Ovary (tissue), 9 donors: Measurements from ENCODE around the gene FBXO45. TPM values are rescaled to one million over a fixed set of nuclear protein-coding genes. Genes with fewer than 3 reads are reported as not detected.

Experiments used
- DNase-seq, 5 donors: peaks; one replicate each; pipeline ENCODE4 v3.0.0-alpha.2; 2019 to 2020
- H3K27ac ChIP-seq, 2 donors: fragments of 200-600 bp; one replicate each; pipeline versions ENCODE4 v1.5.1 to v1.8.0; 2019 to 2022
- H3K27me3 ChIP-seq: fragments of 200-600 bp; one replicate; pipeline ENCODE4 v1.8.0; 2022
- H3K36me3 ChIP-seq: fragments of 200-600 bp; sonication (generic); one replicate; pipeline ENCODE4 v1.5.1; 2019
- H3K4me1 ChIP-seq: one replicate; pipeline ENCODE4 v1.8.1; 2013; ENCODE audit warnings: mild to moderate bottlenecking, moderate library complexity; ENCODE audit not compliant: insufficient read depth
- H3K4me3 ChIP-seq: fragments of 200-600 bp; sonication (generic); one replicate; pipeline ENCODE4 v1.5.1; 2017
- H3K9me3 ChIP-seq, 2 donors: fragments of 200-600 bp in 1 of 2; sonication (generic) in 1 of 2; one replicate each; pipeline versions ENCODE4 v1.5.1 to v1.8.1; 2013 to 2019; ENCODE audit warnings: mild to moderate bottlenecking in 1 of 2, moderate library complexity in 1 of 2
- CTCF ChIP-seq, 3 donors: fragments of 450-650 bp in 2 of 3; fragments of 200-600 bp in 1 of 3; IDR thresholded peaks; one replicate each; pipeline versions ENCODE4 v1.5.1 to v1.8.0; 2016 to 2022; ENCODE audit warnings: antibody characterized with exemption in 3 of 3, mild to moderate bottlenecking in 1 of 3
- EP300 ChIP-seq: sonication (generic); formaldehyde crosslinking; IDR thresholded peaks from one replicate; pipeline ENCODE4 v1.6.1; 2017; ENCODE audit warnings: antibody characterized with exemption
- POLR2A ChIP-seq: fragments of 450-650 bp; IDR thresholded peaks from one replicate; pipeline ENCODE4 v1.6.1; 2017; ENCODE audit warnings: antibody characterized with exemption, mild to moderate bottlenecking, moderate library complexity
- WGBS, 3 donors: extraction: QIAGEN DNeasy Blood & Tissue Kit in 1 of 3; methylation state at CpG; one replicate each; pipeline versions ENCODE4 v1.1.5 to v1.1.7; 2013 to 2017; 5-methylcytosine and 5-hydroxymethylcytosine counted together
- intact Hi-C, 4 donors: fragments of 100-400 bp; cut with DNase I; formaldehyde crosslinking; loops; one replicate each; pipeline versions ENCODE4 v1.11.0 to v1.15.1; 2022 to 2023
- polyA plus RNA-seq, 2 donors: library from polyadenylated mRNA; stranded (reverse); fragments of 200-250 nt in 1 of 2; fragments of 350-450 nt in 1 of 2; fragmentation: Illumina TruSeq in 1 of 2; extraction: RNeasy Lipid Tissue Mini Kit (QIAGEN cat#74804) in 1 of 2; gene quantifications; one replicate each; pipeline ENCODE4 v1.2.3, GENCODE V29; 2013 to 2014
- total RNA-seq, 7 donors: library from RNA; depleted of rRNA in 2 of 7; stranded (reverse); fragments of >200 nt in 2 of 7; fragmentation: NEBNext Ultra II Directional in 3 of 7; extraction: Animal tissue kit (Norgen Biotek cat#: 25700) in 3 of 7; gene quantifications; one replicate each; pipeline versions ENCODE4 v1.1.0 to v1.2.4, GENCODE V29; 2016 to 2023
- donor health status: DM: no; HTN: no; CAD: no; lungs with moderate emphysema.
- donor health status: DM: no; HTN: no; CAD: no.
- donor health status: Bipolar disorder and iron deficiency.
- donor health status: DM: yes; HTN: yes; CAD: no.
- donor health status: DM: no; HTN: no; CAD: no.
- donor health status: DM: yes; HTN: yes; CAD: no.

The FBXO45 gene
- total and polyA plus RNA-seq, 9 donors: 3.8 to 8.2 (median 7.2) TPM

- Histone ChIP-seq H3K27me3 (no peaks in the 10 kb centered on the region), H3K36me3 (no peaks in the 10 kb centered on the region), H3K4me3 (no peak overlapping the region), H3K4me1 (no peaks in the 10 kb centered on the region), H3K9me3 (no peaks in the 10 kb centered on the region), H3K27ac (no peak overlapping the region)
- WGBS, 3 donors: 85 to 91% (median 90%) methylated on average over 7 of the region's 7 CpGs
- no peak for TF ChIP-seq POLR2A
- TF ChIP-seq EP300: no peak
- TF ChIP-seq CTCF (IDR thresholded peaks at IDR 0.05): no peak
- no peak for DNase-seq
- intact Hi-C loops: loop anchor here in 1 of 4 donors (10.0 kb wide), 1 partner anchor 84 kb away; no protein-coding TSS in a partner anchor
These were observed 31.9 kb downstream of the FBXO45 start for GRCh38 chr3:196600359-196600758.

- Histone ChIP-seq H3K9me3 (no peaks in the 10 kb centered on the region), H3K36me3 (no peaks in the 10 kb centered on the region), H3K27me3 (no peaks in the 10 kb centered on the region), H3K4me1 (no peaks in the 10 kb centered on the region), H3K4me3 (no peak overlapping the region), H3K27ac (no peak overlapping the region)
- no peak for DNase-seq
- no peak for TF ChIP-seq POLR2A
- no peak for TF ChIP-seq EP300
- TF ChIP-seq CTCF (IDR thresholded peaks at IDR 0.05): no peak
- whole genome bisulfite sequencing, 3 donors: 86 to 96% (median 94%) methylated on average over 6 of the region's 6 CpGs
- intact Hi-C loops: loop anchor here in 1 of 4 donors (10.0 kb wide), 1 partner anchor 82 kb away; no protein-coding TSS in a partner anchor
These were observed 34.2 kb downstream of the FBXO45 start for GRCh38 chr3:196602673-196603072.

- Histone ChIP-seq H3K4me1 (no peaks in the 10 kb centered on the region), H3K27ac (no peak overlapping the region), H3K27me3 (no peaks in the 10 kb centered on the region), H3K36me3 (no peaks in the 10 kb centered on the region), H3K4me3 (no peak overlapping the region), H3K9me3 (no peaks in the 10 kb centered on the region)
- DNase-seq: no peak
- TF ChIP-seq POLR2A (no peak), CTCF (IDR thresholded peaks at IDR 0.05) (no peak), EP300 (no peak)
- intact Hi-C loops: loop anchor here in 1 of 4 donors (10.0 kb wide), 1 partner anchor 81 kb away; no protein-coding TSS in a partner anchor
- WGBS, 3 donors: 49 to 55% (median 52%) methylated on average over 7 of the region's 7 CpGs
These were observed 35.2 kb downstream of the FBXO45 start for GRCh38 chr3:196603683-196604082.

GRCh38 chr3:196604548-196604947 is 36.1 kb downstream of the FBXO45 start:
- WGBS, 3 donors: 40 to 52% (median 52%) methylated on average over 13 of the region's 13 CpGs

More at GRCh38 chr3:196604548-196604947, 36.1 kb downstream of the FBXO45 start:
- intact Hi-C loops: loop anchor here in 1 of 4 donors (10.0 kb wide), 1 partner anchor 80 kb away; no protein-coding TSS in a partner anchor
- Histone ChIP-seq H3K27me3 (no peaks in the 10 kb centered on the region), H3K9me3 (no peaks in the 10 kb centered on the region), H3K27ac (no peak overlapping the region), H3K36me3 (no peaks in the 10 kb centered on the region), H3K4me1 (no peaks in the 10 kb centered on the region), H3K4me3 (no peak overlapping the region)
- TF ChIP-seq EP300: no peak
- TF ChIP-seq POLR2A: no peak
- TF ChIP-seq CTCF (IDR thresholded peaks at IDR 0.05): no peak
- DNase-seq: no peak
